Measurements from ENCODE around the gene UBA7. TPM values are rescaled to one million over a fixed set of nuclear protein-coding genes. Genes with fewer than 3 reads are reported as not detected.

UBA7 gene
- total and polyA plus RNA-seq, 2 of the 13 experiments (the other 11 are each of a cell fraction or from before 2014, with no cell fraction given), result 9.5 to 16.5 TPM

GRCh38 chr3:49786357-49787181, 27.2 kb downstream of the UBA7 start, which contains the start of gene IP6K1 (continued):
- TF ChIP-seq ZNF142 (CRISPR knock-in tag; IDR thresholded peaks at IDR 0.05) (no peak), ZNF564 (CRISPR knock-in tag; IDR thresholded peaks at IDR 0.05) (0 out of 2 replicates have a peak, but pooled peaks have one; percentile 13), ZC3H4 (CRISPR knock-in tag; IDR thresholded peaks at IDR 0.05; ENCODE audit: borderline replicate concordance) (no peak; the same call in 1 of the 2 replicates), ZNF501 (CRISPR knock-in tag; IDR thresholded peaks at IDR 0.05) (peak; percentile 42), ELF1 (CRISPR knock-in tag; IDR thresholded peaks at IDR 0.05) (no peak; the same call in 1 of the 2 replicates), HES4 (CRISPR knock-in tag; IDR thresholded peaks at IDR 0.05; ENCODE audit: borderline replicate concordance) (peak; percentile 92), GATAD2A (CRISPR knock-in tag; IDR thresholded peaks at IDR 0.05) (0 out of 2 replicates have a peak, but pooled peaks have one; percentile 17), ERF (CRISPR knock-in tag; IDR thresholded peaks at IDR 0.05) (peak; percentile 83), ZSCAN30 (CRISPR knock-in tag; IDR thresholded peaks at IDR 0.05) (no peak), ZBTB14 (CRISPR knock-in tag; IDR thresholded peaks at IDR 0.05) (no peak), AFF4 (CRISPR knock-in tag; IDR thresholded peaks at IDR 0.05) (no peak), BCL6 (CRISPR knock-in tag; IDR thresholded peaks at IDR 0.05) (peak; percentile 23; the same call in 1 of the 2 replicates), ATF4 (CRISPR knock-in tag; IDR thresholded peaks at IDR 0.05) (no peak; a peak in 1 of 4 replicates), WIZ (CRISPR knock-in tag; IDR thresholded peaks at IDR 0.05) (0 out of 2 replicates have a peak, but pooled peaks have one; percentile 5), GLI4 (CRISPR knock-in tag; IDR thresholded peaks at IDR 0.05; ENCODE audit: borderline replicate concordance) (no peak), ISL2 (CRISPR knock-in tag; IDR thresholded peaks at IDR 0.05) (peak; percentile 46; the same call in 1 of the 2 replicates), RAD21 (CRISPR knock-in tag; IDR thresholded peaks at IDR 0.05) (no peak; the same call in 1 of the 2 replicates)

Data from HepG2 (cell line).